Measurements from ENCODE around the gene INTS11.

INTS11 gene

DNA sequence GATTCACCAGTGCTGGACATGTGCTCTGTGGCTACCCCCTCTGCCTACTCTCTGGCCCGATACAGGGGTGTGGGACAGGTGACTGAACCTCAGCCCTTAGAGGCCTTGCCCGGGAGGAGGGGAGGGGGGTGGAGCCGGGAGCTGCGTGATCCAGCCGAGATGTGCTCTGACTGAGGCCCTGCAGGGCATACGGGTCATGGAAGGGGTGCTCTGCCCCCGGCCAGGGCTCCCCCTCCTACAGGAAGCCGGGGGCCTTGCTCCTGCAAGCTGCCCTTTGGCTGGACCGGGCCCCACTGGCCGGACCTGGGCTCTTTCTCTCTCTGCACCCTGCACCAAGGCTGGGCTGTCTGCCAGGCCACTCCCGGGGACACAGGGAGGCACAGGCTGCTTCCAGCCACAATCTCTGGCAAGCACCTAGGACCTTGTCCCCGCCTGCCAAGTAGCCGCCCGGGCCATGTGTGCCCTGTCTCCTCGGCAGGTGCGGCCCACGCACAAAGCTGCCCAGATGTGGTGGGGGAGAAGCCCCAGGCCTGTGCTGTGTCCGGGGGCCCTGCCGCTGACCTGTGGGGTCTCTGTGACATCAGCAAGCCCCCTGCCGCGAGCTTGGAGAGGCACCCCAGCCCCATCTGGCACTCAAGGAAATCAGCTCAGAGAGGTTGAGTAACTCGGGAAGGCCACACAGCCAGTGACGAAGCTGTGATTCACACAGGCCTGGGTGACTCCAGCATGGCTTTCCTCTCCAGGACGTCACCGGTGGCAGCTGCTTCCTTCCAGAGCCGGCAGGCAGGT lies 42.7 kb downstream of the INTS11 start:
- DNase-seq, result peak; percentile 46 to 73

DNA sequence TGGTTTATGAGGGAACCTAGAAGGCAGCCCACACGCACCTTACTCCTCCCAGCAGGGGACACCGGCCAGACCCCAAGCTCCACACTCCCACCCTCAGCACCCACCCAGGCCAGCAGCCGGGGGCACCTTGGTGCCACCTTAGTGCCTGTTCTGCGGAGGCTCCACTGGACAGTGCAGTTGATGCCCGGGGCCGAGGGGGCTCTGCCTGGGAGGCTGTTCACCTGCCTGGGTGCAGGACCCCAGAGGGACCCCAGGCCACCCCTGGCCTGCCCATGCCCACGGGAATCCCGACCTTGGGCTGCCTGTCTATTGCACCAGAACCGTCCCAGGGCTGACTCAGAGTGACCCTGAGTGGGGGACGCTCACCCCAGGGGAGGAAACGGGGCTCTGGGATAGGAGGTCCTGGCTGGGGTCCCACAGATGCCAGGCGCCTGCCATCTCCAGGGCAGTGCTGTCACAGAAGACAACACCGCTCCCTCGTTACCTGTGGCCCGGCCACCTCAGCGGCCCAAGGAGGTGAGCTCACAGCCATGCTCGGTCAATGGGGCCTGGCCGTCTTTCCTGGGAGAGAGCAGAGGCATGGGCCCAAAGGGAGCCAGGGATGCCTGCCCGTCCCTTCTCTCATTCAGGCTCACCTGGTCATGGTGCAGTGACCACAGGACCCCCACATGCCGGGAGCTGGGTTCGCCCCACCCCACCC lies 43.5 kb downstream of the INTS11 start:
- no peak for DNase-seq

DNA sequence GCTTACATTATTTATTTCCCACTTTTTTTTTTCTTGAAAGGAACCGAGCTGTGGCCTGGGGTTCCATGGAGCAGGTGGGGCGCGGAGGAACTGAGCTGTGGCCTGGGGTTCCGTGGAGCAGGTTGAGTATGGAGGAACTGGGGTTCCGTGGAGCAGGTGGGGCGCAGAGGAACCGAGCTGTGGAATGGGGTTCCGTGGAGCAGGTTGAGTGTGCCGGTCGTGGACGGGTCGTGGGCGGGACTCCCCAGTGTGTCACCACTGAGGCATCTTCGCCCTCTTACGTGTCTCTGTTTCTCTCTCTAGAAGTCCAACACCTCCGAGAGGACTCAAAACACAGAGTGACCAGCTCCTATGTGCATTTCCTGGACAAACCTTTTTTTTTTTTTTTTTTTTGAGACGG lies 45.4 kb downstream of the INTS11 start:
- no peak for DNase-seq

DNA sequence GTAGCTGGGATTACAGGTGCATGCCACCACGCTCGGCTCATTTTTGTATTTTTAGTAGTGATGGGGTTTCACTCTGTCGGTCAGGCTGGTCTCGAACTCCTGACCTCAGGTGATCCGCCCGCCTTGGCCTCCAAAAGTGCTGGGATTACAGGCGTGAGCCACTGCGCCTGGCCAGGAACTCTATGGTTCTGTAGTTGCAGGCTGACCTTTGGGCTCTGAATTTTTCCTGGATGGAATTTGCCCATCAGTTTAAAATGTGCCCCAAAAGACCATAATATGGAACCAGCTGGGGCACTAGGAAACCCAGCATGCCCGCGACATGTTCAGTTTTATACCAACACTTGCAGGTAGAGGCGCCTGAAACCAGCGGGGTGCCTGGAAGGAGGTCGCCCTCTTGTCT lies 45.8 kb downstream of the INTS11 start:
- no peak for DNase-seq

DNA sequence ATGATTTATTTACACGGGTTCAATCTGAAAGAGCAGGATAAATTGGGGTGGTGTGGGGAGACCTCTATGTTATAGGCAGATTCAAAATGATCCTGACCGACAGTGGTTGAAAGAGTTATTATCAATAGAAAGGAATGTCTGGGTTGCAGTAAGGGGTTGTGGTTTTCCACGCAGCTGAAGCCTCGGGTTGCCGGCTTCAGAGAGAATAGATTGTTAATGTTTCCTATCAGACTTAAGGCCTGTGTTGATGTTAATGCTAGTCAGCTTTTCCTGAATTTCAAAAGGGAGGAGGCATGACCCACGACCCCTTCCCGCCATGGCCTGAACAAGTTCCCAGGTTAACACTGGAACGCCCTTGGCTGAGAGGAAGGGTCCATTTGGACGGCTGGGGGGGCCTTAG lies 48.6 kb downstream of the INTS11 start:
- no peak for DNase-seq

DNA sequence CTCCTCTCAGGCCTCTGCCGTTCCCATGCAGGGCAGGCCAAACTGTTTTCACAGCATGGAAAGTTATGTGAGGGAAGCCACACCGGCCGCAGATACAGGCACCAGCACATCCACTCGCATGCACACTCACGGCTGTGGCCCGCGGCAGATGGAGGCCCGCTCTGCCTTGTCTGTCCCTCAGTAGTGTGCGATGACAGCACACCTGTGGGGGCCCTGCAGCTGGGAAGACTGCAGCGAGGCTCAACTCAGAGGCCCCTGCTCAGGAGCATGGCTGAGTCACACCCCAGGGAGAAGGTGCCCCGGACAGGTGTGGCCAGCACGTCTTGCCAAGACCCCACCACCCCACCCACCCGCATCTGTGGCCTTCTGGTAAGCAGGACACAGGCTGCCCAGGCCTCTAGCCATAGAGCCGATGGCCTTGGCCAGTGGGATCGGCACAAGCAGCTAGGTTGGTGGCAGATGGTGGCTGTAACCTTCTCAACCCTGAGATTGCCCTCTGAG lies 49.5 kb downstream of the INTS11 start:
- DNase-seq, result no peak

DNA sequence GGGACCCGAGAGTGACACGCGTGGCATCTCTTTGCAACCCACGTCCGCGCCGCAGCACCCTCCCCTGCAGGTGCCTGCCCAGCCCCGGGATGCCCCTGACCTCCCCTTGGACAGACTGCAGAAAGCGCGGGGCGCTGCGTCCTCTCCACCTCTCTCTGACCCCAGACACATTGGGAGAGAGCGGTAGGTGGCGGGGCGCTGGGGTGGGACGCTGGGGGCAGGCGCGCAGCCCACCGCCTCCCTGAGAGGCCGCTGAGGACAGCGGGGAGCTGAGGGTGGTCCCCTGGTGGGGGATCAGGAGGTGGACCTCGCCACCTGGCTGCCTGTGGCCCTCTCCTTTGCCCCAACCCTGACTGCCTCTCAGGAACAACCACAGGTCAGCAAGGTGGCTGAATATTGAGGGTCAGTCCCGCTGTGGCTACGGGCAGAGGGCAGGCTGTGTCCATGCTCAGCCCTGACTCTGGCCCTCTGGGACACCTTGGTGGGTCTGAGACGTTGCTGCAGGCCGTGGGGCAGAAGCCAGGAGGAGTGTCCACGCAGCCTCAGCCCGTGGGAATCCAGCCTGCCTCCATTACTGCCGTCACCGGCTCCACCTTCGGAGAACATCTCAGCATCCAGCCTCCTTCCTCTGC lies 50.0 kb downstream of the INTS11 start:
- DNase-seq, result no peak

DNA sequence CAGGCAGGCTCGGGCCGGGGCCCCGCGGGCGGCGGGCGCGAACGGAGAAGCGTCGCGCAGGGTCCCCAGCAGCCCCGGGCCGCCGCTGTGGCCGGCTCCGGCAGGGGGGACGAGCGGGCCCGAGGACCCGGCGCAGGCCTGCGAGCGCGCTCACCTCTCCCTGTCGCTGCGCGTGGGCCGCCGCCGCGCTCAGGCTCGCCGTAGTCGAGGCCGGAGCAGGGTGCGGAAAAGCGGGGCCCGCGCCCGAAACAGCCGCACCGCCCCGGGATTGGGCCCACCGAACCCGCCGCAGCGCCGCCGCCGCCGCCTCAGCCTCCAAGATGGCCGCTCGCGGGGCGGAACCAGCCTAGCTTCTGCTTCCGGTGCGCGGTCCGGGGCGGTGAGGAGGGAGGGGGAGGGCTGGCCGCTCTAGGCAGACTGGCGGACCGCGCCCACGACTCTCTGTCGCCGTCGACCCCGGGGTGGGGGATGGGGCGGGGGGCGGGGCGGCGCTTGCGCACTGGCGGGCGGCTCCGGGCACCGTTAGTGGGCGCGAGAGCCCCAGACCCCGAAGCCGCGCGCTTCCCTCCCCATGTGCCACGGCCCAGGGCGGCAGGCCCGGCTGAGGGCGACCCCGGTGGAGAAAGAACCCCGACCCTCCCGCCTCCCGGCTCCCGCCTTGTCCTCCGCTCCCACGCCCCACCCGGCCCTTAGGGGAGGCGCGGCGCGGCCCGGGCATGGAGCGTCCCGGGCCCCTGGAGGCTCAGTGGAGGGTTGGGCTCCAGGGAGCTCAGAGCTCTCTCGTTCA lies 50.8 kb downstream of the INTS11 start, which contains the start of gene UBE2J2:
TSS of gene UBE2J2 (minus strand) at position 343 of the 787 bp plus-strand sequence. CDS start 5,862 bp downstream, outside the sequence.
- DNase-seq, result peak; percentile 65 to 86

DNA sequence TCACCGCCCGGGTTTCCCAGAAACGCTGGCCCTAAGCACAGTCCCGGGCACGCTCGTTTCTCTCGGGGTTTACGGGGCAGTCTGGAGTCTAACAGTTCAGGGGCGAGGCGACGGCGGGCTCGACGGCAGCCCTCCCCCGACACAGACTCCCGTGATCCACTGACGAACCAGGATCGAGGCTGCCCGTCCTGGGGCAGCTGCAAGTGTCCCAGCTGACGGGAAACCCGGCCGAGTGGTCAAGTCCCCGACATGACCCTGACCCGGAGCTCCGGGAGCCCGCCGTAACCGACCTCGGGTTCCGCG lies 51.3 kb downstream of the INTS11 start:
- DNase-seq, result no peak

DNA sequence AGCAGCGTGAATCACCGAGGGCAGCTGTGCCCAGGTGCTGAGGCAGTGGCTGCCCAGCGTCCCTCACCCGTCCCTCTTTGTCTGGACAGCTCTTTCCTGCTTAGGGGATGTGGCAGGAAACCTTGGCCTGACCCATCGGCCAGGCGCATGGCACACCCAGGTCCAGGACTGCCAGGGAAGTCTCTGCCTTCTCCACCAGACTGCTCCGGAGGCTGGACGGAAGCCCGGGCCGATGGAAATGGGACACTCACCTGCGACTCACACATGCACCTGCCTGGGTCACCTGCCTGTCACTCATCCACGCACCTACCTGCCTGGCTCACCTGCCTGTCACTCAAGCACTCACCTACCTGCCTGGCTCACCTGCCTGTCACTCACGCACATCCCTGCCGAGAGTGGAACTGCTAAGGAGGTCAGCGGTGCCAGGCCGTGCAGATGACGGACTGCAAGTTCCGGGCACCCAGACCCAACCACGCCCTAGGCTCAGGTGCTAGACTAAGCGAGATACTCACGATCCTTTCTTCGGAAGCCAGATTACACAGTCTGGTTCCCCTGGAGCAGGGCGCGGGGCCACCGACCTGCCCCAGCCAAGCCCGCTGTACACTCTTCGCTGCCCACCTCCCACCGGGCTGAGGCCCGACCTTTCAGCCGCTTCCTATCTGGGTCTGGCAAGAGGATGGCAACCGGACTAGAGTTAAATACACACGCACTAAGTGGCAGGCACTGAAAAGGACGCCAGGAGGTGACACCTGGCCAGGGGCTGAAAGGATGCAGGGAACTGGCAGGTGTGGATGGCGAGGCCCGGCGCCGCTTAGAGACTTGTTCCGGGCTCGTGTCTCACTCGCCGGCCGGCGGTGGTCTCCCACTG lies 51.9 kb downstream of the INTS11 start:
- no peak for DNase-seq

DNA sequence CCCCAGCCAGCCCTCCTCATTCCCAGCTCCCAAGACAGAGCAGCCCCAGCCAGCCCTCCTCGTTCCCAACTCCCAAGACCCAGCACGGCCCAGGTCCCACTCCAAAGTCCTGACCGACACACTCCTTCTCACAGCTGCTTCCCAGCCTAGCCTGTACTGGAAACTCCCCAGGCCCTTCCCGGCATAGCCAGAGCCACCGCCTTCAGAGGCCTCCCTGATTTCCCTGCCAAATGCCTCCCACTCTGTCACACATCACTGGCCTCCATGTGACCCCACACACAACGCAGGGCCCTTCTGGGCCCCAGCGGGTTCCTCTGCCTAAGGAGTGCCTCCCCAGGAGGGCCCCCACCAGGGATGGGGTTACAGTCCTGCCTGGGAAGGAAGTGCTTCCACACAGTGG lies 53.6 kb downstream of the INTS11 start:
- DNase-seq, result no peak

DNA sequence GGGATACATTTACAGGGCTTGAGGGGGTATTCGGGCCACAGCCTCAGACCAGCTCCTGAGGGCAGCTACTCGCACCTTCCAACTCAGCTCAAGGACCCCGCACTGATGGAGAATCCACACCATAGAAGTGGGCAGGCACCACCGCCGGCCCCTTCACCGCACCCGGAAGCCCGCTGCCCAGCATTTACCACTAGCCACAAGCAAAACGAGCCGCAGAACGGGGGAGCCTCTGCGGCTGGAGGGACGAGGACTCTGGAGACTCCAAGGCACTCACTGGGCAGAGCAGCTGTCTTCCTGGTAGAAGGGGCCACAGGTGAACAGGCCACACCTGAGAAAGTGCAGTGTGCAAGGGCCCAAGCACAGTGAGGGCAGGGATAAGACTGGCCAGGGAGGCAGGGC lies 56.2 kb downstream of the INTS11 start:
- no peak for DNase-seq

DNA sequence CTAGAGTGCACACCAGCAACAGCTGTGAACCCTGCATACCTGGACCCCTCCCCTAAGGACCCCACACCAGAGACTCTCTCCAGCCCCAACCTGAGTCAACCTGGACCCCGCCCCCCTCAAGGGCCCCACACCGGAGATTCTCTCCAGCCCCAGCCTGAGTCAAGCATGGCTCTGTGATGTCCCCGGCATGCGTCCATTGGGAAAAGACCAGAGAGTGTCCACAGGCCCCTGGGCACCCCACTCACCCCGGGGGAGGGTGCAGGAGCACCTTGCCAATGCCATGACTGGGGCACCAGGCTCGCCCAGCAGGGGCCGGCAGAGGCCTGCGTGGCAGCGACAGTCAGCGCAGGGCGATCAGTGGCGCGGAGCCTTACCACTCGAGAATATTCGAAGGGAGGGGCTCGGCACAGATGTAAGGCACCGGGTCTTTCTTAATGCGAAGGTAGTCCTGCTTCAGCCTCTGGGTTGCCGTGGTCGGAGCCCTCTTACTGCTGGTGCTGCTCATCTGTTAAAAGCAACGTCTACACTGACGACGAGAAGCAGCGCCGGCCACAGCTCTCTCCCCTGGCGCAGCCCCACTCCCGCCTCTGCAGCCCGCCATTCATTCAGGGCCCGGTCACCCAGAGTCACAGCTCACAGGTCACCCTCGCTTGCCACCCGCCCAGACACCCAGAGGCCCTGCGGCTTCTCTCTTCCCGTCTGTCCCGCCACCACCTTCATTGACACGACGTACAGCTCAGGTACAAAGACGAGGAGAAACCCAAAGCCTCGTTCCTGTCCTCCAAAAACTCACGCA lies 56.8 kb downstream of the INTS11 start:
- no peak for DNase-seq

DNA sequence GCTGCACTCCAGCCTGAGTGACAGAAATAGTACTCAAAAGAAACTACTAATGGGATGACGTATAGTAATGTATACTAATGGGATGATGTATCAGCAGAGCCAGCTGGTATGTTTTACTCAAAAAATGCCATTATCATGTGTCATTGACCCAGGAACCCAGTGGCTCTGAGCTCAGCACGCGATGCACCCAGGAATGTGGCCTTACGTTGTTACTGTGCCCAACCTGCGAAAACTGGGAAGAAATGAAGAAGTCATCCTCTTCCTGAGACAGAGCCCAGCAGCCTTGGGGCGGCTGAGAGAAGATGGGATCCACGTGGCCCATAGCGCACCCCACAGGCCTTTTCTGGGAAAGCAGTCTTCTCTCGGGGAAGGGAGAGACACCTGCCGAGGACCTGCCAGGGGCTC lies 59.6 kb downstream of the INTS11 start:
- no peak for DNase-seq

DNA sequence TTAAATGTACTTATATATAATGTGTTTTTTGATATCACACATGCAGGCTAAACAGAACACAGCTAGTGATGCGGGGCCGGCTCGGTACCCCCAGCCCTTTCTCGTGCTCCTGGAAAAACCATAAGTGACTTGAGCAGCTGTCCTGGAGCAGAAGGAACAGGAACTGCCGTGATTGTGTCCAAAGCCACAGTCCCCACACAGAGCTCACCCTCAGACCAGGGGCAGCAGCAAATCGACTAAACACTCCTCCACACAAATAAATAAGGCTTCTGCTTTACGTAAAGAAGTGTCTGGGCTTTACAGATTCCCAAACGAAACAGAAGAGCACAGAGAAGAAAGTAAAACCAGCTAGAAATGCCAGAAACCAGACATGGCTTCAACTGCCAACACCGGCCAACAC lies 60.4 kb downstream of the INTS11 start:
- DNase-seq, result no peak

DNA sequence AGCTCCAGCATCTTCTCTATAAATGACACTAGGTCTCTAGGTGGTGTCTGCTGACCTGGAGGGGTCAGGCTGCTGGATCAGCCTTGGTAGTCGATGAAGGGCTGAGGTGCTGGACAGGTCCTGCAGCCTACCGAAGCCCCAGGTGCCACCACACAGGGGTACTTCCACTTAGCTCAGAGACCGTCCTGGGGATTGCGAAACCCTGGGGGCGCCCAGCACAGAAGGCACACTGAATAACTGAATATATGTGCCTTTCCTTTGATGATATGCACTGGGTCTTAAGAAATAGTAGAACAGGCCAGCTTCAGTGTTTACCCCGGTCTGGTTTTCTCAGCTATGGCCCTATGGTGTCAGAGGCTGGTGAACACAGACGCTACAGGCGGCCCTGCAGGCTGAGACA lies 61.7 kb downstream of the INTS11 start:
- no peak for DNase-seq

DNA sequence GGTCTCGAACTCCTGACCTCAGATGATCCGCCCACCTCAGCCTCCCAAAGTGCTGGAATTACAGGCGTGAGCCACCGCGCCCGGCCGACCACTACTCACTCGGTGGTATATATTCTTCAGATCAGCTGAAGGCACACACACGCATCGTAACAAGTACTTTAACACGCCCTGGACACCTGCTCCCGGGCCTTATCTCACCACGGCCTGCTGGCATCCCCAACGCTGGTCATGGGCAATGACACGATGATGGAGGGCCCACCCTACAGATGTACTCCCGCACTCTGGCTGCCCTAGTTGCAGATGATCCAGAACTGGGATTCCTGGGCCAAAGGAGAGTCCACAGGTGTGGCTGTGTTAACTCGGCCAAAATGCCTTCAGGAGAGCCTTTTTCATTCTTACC lies 62.4 kb downstream of the INTS11 start:
- DNase-seq, result no peak

Data from SHP77 (cell line).